OCI-M1 (cell line): ENCODE results near the gene TMEM229B.

Experiments
- DNase-seq: peaks from one replicate; lab custom pipeline; 2025; lab: John Stamatoyannopoulos, UW

The TMEM229B gene

DNA sequence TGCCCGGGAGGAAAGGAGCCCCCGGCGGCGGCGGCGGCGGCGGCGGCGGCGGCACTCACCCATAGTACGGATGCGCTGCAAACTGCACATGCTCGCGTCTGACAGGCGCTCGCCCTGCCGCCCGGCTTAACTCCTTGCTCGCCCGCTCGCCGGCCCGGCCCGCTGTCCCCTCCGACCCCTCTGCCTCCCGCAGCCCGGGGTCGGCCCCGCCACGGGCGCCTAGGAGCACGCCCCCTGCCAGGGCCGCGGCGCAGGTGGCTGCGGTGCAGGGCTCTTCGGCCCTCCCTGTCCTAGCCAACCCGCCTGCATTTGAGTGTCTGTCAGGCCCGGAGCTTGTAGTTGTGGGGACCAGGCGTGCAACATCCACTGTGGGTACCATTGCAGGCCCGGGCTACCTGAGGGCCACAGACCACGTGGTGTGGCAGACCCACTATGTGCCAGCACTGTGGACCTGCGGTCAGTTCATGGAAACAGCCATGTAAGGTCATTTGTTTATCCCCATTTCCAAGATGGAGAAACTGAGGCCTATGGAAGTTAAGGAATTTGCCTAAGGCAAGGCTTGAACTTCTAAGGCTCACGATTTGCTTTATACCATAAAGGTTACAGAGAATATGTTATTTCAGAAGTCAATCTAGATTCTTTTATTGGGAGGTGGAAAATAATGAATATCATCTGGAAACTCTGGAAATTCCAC, 27.0 kb upstream of the TMEM229B start:
- no peak for DNase-seq

DNA sequence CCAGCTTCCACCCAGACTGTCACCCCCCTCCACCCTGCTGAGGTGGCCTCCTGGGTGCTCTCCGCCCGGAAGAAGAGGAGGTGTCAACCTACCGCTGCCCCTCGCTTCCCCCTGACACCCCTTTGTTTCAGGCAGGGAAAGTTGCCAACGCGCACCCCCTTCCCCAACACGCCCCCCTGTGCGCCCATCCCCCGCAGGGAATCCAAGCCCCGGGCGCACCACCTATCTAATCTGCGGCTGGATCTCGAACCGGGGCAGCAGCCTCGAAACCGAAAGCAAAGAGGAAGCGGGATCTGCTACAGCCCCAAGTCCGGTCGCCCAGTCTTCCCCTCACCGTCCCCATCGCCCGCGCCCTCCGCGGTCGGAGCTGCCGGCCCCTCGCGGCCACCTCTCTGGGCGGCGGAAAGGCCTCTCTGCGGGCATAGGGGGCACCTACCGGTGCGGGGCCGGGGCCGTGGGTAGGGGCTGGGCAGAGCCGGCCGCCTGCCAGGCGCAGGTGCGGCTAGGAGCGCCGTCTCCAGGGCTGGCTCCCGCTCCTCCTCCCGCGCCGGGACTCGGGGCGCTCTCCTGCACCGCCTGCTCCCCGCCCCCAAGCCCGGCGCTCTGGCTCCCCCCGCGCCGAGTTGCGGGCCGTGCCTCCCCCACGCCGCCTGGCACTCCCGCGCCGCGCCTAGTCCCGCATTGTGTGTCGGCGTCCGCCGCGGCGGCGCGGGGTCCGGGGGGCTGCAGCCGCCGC, 26.3 kb upstream of the TMEM229B start:
- peak; percentile 64 for DNase-seq

DNA sequence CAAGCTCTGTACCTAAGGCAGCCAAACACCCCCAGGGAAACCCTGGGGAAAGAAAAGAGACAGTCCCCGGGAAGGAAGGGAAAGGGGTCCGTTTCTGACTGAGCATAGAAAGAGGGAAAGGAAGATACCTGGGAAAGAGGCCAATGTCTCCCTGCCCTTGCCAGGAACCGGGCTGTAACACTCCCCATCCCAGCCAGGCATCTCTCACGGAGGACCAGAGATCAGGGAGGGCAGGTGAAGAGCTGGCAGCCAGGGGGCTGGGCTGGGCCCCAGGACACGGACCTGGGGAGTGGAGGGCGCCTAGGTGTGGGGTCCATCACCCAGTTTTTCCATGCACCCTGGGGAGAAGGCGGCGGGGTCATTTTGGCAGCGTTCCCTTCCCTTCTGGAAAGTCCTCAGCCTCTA, 25.7 kb upstream of the TMEM229B start:
- DNase-seq = no peak

DNA sequence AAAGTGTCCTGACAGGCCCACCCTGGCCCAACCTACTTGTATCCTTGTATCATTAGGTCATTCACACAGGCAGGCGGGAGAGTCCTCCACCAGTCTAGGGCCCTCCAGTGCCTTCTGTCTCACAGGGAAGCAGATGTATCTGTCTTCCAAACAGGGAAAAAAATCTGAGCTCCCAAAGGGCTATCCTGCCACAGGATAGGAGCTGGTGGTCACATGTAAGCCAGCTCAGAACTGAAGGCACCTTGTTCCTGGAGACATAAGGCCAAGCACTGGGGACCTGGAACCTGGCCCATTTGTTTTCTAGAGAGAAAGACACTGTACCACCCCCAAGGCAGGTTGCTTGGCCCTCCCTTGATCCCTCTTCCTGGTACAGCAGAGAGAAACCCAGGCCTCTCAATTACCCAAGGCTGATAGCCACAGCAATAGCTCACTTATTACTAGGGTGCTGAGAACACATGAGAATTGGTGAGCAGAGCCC, 25.1 kb upstream of the TMEM229B start:
- no peak for DNase-seq

DNA sequence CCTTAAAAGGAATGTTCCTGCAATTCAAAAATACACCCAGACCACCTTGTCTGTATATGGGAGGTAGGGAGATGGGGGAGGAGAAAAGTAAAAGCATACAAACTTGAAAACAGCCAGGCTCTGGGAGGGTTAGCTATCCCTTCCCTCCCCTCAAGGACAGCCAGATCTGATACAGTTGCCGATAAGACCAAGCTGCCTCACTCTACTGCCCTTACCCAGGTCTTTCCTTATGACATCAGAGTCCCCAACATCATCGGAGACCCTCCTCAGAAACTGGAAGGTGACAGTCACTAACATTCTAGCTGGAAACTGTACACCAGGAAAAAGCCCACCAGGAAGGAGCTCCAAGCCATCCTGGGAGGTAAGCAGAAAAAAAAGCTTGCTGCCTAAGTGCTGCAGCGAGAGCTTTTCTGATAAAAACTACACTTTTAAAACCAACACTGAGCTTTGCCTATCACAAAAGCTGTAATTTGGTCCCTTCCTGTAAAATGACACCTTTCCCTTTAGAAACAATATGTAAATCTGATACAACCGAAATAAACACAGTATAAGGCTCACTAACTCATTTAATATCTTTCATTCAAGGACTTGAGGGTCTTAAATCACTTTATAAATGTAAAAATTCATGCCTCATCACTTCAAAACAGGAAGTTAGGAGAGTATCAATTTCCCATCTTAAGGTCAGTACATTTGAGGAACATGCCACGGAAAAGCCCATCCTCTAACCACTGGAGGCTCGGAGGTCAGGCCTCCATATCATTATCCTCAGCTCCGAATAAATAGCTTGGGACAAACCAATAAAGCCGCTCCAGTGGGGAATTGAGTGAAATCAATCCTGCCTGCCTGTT, 24.2 kb upstream of the TMEM229B start:
- peak; percentile 32 for DNase-seq

DNA sequence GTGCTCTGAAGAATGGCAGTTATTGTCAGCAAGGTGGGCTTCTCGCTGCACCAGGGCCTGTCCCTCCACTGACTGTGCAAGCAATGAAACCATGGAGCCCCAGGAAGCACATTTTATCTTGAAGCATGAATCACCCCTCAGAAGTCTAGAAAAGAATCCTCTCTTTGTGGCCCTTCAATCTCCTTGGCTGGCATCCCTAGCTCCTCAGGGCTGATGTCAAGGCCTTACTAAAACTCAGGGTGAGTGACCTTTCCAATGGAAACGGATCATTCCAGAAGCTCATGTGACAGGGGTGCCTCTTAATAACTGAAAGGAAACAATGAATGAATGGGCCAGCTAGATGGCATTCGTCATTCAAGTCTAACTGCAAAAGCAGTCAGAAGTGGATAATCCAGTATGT, 22.3 kb upstream of the TMEM229B start:
- DNase-seq = no peak

DNA sequence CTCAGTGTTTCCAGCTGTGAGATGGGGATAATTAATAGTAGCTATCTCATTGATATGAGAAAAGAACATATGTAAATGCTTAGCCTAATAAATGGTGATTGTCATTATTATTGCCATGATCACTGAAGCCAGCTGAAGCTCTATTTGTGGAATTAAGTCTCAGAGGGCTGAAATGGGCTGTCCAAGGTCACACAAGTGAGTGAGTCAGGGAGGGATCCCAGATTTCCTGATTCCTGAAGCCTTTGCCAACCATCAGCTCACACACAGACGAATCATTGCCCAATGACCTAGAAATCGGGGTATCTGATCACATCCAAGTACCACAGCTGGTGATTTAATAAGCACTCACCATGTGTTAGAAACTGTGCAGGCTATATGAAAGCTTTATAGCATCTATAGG, 21.6 kb upstream of the TMEM229B start:
- no peak for DNase-seq

DNA sequence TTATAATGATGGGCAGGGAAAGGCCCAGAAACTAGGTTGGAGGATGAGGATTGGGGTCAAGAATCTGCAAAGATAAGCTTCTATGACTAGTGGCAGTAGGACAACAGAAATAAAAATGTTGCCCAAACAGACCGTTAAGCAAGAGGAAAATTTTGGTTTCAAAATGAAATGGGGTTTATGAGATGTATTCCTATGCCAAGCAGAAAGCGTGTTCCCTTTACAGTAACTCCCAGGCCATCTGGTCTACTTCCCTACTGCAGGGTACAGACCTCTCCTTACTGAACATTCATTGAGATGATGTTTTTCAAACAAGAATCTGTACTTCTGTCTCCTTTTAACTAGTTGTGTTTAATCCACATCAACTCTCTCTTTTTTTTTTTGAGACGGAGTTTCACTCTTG, 20.4 kb upstream of the TMEM229B start:
- no peak for DNase-seq

DNA sequence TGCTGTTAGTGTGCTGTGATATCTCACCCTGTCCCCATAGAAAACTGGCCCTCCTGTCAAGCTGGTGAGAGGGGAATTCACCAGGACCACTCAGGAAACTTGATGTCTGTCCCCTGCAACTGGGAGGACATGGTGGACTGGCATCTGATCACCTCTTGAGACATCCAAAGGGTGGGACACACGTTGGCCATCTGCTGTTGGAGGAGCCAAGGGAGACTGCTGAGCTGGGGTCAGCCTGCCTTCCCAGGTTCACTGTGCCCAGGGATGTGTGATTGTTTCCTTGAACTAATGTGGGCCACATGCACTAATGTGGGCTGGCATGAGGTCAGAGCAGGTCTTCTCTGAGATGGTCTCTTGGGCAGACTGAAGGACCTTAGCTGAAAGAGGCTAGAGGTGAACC, 16.7 kb upstream of the TMEM229B start:
- DNase-seq = no peak

DNA sequence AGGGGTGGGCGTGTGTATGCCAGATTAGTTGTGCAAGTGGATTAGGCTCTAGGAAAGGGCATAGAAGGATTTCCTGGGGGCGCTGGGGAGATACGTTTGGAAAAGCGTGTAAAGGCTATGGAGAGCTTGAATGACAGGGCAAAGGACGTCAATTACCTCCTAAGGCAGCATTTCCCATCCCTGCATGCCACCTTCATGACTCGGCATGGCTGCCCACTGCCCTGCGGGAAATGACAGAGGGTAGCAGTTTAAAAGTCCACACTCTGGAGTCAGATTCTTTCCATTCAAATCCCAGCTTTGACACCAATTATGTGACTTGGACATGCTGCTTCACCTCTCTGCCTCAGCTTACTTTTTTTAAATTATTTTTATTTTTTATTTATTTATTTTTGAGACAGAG, 14.8 kb upstream of the TMEM229B start:
- no peak for DNase-seq

DNA sequence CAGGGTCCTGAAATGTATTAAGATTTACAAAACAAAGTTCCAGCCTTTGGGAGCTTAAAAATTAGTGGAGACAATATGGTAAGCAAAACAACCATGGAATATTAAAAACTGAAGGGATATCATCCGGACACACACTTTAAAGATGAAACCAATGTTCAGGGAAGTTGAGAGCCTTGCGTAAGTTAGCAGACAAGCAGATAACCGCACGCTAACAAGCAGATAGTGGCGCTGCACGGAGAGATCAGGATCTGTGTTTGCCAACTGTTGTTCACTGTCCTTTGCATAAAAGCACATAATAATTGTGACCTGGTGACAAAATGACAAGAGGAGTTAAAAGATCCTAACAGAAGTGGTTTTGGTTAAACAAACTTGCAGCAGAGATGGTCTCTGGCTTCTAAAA, 14.3 kb upstream of the TMEM229B start:
- DNase-seq = peak; percentile 39

DNA sequence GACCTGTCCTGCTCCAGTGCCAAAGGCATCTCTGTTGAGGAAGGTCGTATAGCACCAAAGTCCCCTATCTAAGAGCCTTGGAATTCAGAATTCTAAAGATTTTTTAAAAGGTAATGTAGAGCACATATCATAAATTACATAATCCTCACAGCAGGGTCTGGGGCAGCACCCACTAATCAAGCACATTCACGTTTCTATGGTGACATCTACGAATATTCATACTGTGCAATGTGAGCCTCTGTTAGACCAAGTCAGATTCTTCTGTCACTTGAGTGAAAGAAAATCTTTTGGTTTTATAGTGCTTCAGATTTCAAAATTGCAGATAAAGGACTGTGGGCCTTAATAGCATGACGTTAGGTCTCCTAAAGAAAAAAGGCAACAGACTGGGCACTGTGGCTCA, 13.1 kb upstream of the TMEM229B start:
- no peak for DNase-seq

DNA sequence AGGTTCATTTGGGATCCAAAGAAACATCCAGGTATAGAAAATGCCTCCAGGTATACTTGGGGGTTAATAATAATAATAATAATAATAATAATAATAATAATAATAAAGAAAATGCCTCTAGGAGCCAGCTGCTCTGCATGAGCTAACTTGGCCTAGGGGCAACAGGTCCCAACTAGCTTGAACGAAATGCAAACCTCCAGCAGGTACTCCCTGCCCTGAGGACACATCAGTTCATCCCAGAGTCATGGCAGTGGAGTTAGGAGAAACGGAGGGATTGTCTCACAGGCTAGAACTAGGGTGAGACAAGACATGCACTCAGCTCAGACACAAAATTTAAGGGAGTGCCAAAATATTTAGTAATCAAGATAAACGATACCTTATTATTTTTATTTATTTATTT, 12.5 kb upstream of the TMEM229B start:
- DNase-seq = no peak

DNA sequence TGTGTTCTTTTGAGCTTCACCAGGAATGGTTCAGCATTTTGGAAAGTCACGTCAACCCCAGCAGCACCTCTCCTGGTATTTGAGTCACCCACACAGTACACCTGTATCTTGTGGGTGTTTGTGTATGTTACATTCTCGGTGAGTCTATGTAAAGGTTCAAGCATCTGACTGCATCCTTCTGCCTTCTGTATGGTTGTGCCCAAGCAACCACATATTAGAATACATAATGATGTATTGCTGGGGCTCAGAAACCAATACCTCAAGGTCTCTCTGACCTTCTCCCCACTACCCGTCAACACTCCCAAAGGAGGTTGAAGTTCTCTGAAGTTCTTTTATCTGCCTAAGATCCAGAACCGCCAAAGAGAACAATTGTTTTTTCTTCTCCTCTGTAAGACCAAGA, 9.2 kb upstream of the TMEM229B start:
- no peak for DNase-seq

DNA sequence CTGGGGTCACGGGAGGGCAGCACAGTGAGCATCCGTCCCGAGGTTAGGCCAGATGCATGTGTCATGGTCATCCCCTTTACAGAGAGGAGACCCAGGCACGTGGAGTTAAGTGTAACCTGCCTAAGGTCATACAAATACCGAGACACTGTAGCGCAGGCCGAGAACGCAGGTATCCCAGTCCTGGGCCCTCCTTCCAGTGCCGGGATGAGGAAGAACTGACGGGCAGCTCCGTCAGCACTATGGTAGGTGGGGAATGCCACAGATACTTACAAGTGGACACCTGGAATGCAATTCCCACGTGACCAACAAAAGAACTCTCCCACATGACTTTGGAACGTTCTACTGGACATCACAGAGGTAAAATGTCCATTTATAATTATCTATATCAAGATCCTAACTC, 8.7 kb upstream of the TMEM229B start:
- DNase-seq = no peak

DNA sequence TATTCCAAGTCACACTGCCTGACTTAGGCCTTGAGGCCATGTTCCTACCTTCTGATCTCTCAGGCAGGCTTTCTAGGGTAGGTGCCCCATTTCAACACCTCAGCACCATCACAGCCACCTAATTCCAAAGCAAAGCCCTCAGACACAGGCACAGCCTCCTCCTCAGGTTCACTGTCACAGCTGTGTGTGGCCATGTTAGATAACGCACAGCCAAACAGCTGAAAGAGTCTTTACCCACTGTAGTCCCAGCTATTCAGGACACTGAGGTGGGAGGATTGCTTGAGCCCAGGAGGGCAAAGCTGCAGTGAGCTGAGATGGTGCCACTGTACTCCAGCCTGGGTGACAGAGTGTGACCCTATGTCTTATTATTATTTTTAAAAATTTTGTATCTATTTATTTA, 7.3 kb upstream of the TMEM229B start:
- no peak for DNase-seq

DNA sequence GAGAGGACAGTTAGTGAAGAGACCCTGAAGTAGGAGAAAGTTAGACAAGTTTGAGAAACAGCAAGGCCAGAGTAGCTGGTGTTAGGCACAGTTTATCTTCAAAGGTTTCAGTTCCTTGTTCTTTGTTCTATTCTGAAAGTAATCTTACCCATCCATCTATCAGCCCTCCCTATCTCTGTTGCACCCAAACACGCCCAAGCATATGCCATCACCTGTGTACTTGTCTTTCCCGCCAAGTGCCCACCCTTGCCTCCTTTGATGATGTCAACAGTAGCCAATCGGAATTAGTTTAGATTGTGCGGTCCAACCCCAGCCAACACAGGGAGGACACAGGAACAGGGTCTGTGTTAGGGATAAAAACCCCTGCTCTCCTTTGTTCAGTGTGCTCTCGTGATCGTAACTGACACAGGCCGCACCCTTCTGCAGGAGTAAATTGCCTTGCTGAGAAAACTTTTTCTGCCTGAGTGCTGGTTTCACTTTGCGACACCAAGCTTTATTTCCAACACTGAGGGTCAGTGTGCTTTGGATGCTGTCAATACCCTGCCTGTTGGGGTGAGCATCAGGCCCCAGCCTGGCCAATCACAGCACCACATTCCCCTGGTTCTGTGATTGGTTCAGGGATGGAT, 4.7 kb upstream of the TMEM229B start:
- no peak for DNase-seq

DNA sequence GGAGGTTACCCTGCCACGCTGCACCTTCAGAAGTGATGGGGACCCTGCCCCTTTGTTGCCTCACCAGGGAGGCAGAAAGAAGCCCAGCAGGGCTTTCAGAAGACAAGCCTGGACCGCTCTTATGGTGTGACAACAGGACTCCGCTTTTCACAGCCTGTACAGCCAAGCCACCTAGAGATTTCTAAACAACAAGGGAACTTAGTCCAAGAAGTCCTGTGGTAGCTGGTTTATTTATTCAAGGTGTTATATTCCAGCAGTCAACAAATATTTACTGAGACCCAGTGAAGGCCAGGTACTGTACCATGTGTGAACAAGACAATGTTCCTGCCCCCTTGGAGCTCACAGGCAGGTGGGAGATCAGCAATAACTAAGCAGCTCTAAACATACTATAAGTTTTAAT, 4.0 kb upstream of the TMEM229B start:
- DNase-seq = no peak

DNA sequence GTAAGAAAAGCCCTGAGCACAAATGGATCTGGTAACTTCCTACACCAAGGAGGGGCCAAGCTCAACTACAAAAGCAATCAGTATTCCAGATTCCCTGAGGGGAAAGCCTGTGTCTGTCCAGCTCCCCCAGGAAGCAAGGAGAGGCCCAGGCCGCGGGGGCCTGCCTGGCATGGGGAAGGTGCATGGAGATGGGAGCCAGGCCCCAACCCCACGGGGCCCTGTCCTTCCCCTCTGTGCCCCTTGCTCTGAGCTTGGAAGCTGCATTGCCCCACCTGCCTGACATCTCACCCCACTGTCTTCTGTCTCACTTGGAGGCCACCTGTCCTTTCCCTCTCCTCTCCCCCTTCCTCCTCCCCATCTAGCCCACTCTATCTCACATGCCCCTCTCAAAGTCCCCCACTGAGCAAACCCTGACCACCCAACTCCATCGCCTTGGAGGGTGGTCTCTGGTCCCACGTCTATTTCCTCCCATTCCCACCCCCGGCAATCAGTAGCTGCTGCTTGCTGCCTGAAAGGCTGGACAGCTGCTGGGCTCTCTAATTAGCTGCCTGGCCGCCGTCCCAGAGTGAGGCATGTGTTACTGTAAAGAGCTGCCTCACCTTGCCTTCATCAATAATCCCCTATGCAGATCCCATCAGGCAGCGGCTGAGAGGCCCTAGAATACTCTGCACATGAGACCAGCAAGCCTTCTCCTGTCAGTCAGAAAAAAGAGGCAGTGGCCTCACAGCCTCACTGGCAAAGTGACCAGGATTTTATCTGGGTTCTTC, 3.4 kb upstream of the TMEM229B start:
- no peak for DNase-seq

DNA sequence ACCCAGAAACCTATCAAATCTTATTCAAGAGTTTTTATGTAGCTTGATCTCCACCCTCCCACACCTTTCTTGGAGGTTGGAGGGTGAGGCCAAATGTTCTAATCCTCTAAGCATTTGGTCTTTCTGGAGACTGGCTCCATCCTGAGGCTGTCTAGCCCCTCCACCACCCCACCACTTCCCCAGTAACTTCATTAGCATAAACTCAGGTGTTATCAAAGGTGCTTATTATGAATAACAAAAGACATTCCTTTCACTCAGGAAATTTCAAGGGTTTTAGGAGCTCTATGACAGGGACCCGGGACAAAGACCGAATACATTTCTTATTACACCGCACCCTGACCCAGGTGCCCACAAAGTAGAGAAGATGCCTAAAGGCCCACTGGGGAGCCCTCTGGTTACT, 2.8 kb upstream of the TMEM229B start:
- no peak for DNase-seq

DNA sequence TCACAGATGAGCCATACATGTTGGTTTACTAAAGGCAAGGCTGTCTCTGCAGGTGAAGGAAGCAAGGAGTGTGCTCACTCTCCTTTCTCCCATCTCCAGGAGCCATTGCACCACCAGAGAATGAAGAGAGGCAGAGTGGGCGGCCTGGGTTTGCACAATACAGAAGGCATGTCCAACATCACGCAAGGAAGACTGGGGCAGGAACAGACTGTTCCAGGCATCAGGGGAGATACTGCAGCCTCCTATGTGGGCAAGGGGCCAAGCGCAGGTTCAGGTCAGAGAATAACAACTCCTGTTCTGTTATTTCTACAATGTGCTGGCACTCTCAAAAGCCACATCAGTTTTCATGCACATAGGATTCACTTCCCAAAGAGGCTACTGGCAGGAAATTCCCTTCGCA, 1.7 kb upstream of the TMEM229B start:
- DNase-seq = no peak

DNA sequence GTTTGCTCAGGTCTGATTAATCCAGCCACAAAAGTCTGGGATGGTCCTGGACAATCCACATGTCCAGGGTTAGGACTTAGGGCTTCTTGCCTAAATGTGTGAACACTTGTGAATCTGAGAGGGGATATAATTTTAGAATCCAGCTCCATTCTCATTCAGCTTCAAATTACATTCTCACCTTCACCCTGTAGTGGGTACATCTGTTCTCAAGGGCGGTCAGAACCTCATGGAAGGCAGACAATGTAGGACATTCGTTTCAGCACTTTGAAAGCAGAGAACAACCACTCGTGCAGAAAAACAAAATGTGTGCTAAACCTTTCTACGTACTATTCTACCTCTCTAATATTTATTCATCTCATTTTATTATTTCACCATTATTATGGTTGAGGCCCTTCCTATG, 1.2 kb downstream of the TMEM229B start:
- DNase-seq = no peak
